Esophagus muscularis mucosa (tissue), 3 donors: Measurements from ENCODE around the gene SPTBN1.

Experiments
- POLR2A ChIP-seq: fragments of 450-650 bp; IDR thresholded peaks from one replicate; pipeline ENCODE4 v1.6.1; 2017; ENCODE audit warnings: antibody characterized with exemption, moderate library complexity, mild to moderate bottlenecking, low read depth
- TF ChIP-seq, protein P1 (sequence below), 3 experiments: fragments of 200-600 bp in 2 of 3; fragments of 450-650 bp in 1 of 3; sonication (generic) in 2 of 3; IDR thresholded peaks; one replicate each; pipeline ENCODE4 v1.5.1; 2017 to 2019; ENCODE audit warnings: antibody characterized with exemption in 3 of 3, mild to moderate bottlenecking in 2 of 3, moderate library complexity in 1 of 3

GRCh38 chr2:54468673-54469072, 12.5 kb downstream of the SPTBN1 start:
- TF ChIP-seq, protein P1, sequence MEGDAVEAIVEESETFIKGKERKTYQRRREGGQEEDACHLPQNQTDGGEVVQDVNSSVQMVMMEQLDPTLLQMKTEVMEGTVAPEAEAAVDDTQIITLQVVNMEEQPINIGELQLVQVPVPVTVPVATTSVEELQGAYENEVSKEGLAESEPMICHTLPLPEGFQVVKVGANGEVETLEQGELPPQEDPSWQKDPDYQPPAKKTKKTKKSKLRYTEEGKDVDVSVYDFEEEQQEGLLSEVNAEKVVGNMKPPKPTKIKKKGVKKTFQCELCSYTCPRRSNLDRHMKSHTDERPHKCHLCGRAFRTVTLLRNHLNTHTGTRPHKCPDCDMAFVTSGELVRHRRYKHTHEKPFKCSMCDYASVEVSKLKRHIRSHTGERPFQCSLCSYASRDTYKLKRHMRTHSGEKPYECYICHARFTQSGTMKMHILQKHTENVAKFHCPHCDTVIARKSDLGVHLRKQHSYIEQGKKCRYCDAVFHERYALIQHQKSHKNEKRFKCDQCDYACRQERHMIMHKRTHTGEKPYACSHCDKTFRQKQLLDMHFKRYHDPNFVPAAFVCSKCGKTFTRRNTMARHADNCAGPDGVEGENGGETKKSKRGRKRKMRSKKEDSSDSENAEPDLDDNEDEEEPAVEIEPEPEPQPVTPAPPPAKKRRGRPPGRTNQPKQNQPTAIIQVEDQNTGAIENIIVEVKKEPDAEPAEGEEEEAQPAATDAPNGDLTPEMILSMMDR (IDR thresholded peaks at IDR 0.05) = no peak
- no peak for TF ChIP-seq POLR2A
